COLO668 (cell line): Measurements from ENCODE around the gene NELL2.
"Not testable (repeated sequence)": the region's sequence is repeated elsewhere in the genome, so short reads cannot be mapped to it uniquely, and the experiment has no call there.

ENCODE experiments used
- DNase-seq: peaks from one replicate; lab custom pipeline; 2025; ENCODE audit not compliant: unreplicated experiment; lab: John Stamatoyannopoulos, UW

NELL2 gene

DNA sequence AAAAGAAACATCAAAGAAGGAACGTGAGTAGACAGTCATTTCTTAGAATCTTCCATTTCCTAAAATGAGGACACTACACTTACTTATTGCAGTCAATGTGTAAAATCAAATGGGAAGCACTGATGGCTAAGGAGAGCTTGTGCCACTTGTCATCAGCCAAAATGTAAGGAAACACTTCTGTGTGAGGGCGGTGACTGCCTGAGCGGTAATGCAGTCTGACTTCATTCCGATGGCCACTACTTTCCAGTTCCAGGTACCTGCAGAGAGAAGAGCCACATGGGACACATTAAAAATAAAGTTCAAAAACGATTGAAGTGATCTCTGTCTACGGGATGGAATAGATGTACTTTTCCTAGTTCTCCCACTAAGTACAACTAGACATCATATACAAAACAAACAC, 96.3 kb downstream of the NELL2 start:
- DNase-seq = no peak

DNA sequence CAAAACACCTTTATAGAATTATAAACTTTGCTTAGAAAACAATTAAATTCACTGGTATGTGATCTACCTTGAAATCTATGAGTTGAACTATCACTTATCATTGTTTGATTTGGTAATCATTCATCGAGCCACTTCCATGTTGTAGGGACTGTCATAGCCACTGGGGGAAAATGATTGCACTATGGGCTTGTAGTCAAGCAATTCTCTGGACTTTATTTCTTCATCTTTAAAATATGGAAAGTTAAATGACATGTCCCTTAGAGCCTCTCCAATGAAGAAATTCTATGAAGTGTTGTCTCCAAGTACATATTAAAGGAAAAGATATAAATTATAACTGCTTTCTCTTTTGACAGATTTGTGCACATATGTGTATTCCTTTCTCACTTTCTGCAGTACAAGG, 97.3 kb downstream of the NELL2 start:
- no peak for DNase-seq

DNA sequence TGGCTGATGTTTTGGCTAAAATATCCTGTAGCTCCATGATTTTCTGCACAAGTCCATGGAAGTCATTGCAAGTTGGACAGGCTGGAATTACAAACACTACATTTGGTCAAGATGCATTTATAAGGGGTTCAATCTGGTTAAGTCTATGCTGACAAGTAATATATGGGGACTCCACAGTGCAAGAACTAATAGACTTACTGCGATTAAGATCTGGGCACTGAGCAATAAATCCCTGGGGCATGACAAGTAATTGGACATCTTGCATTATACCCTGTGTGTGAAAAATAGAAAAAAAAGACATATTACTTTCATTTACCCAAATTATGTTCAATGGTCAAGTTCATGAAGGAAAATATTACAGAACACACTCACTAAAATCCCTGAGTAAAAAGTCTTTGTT, 99.1 kb downstream of the NELL2 start:
- DNase-seq = no peak

DNA sequence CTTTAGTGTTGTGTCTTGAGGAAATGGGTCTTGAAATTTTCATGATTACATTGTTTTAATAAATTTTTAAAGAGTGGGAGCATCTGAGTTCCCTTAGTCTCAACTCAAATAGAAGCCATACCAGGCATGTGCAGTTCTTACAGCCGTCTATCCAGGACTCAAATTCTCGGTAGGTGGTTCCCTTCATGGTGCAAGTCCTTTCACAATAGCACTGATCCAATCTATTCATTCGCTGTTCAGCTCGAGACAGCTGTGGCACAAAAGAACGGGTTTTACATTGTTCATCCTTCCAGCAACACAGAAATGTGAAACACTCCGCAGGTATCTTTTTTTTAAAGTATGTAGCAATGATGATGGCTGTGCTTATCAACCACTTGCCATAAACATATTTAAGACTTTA, 100.2 kb downstream of the NELL2 start:
- DNase-seq = no peak

DNA sequence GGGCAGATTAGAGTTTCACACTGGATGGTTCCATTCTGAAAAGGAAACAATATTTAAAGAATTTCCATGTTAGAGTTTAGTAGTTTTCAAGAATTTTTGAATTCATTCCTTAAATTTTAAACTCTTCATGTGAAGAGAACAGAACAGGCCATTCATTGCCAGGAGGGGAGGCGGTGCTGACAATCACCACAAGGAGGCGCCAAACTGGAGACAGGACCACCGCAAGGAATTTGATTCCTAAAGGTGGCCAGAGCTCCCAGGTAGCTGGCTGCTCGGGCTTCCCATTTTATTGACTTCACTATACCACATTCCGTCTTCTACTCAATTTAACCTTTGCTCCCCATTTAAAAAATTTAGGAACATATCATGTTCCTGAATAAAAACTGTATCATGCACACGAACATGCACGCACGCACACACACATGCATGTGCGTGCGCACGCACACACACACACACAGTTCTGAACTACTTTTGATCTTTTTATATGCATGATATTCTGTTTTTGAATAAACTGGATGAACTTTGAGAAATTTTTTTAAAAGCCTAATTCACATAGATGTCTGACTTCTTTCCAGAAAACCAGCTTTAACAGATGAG, 101.2 kb downstream of the NELL2 start:
- DNase-seq = peak; percentile 1

DNA sequence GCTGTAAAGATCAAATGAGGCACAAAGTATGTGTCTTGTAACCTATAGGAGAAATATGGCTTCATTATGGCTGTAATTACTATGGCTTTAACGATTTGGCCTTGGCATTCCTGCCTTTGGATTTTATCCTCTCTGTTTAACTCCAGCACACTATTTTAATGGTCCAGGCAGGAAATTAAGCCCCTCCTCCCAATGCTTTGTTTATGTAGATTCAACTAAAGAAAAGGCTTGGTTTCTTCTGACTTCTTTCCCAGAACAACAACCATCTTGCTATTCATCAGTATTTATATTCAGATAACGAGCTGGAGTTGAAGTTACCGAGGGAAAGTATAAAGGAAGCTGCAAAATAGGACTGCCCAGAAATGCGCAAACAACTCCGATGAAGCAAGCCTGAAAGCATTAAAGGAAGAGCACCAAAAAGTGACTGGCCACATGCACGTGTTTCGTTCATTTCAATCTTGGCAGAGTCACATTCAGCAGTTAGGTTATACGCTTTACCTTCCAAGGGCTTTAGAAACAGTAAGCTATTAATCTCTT, 104.6 kb downstream of the NELL2 start:
- DNase-seq = no peak

DNA sequence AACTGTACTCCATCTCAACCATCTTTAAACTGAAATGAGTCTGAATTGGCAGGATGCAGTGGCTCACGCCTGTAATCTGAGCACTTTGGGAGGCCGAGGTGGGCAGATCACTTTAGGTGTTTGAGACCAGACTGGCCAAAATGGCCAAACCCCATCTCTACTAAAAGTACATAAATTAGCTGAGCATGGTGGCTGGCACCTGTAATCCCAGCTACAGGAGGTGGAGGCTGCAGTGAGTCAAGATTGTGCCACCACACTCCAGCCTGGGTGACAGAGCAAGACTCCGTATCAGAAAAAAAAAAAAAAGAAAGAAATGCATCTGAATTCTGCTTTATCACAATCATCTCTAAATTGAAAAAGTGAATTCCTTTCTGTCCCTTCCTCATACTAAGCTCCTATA, 110.3 kb downstream of the NELL2 start:
- DNase-seq = no peak

DNA sequence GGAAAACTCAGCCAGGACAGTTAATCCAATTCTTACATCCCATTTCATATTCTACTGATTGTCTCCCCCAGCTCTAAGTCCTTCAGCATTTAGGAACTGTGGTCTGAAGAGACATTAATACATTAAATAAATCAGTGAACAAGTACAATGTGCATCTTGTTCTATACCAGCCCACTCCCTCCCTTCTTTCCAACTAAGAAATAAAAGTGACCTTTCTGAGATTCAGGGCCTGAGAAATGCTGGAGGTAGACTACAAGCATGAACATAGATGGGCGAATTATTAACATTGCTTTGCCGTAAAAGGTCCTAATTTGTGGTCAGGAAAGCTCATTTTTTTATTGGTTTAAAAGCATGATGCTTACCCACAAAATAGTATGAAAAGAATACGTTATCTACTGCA, 113.1 kb downstream of the NELL2 start:
- no peak for DNase-seq

DNA sequence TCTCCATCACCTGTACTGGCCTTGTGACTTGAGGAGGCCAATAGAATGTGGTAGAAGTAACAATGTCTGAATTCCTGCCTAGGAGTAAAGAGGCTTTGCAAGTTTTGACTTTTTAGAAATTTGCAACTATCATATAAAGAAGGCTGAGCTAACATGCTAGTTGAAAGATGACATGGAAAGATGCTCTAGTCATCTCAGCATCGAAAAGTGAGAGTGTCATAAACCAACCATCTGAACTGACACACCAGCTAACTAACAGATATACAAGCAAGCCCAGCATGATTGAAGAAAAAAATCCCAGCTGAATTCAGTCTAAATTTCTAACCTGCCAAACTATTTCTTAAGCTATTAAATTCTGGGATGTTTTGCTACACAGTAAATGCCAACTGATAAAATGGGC, 116.8 kb downstream of the NELL2 start:
- no peak for DNase-seq

DNA sequence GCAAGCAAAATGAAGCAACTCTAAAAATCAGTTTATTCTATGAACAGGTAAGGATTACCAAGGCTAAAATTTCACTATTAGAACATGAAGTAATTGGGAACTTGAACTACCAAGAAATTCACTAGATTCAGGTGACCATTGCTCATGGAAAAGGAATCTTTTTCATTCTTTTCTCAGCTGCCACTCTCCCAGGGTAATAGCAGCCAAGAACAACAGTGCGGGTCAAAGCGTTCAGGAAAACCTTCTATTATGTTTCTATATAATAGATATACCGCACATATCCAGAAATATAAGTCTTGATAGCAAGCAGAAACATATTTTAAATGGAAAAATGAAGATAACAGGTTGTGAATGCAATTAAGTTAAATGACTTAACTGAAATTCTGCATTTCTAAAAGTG, 125.6 kb downstream of the NELL2 start:
- DNase-seq = no peak

DNA sequence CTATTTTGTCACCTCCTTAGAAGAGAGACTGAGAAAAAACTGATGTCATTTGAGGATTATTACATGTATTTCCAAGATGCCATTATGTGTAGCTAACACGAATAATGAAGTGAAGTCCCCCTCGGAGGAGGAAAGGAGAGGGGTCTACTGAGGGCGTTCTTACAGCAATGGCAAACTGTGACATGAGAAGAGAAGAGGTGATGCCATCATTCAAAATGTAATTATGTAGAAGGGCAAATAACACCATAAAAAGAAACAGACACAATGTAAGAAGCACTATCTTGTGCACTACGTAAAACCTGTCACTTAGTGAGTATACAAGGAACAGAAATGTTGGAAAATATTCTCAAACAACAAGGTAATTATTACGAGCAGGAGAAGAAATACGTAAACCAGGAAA, 126.5 kb downstream of the NELL2 start:
- DNase-seq = no peak

DNA sequence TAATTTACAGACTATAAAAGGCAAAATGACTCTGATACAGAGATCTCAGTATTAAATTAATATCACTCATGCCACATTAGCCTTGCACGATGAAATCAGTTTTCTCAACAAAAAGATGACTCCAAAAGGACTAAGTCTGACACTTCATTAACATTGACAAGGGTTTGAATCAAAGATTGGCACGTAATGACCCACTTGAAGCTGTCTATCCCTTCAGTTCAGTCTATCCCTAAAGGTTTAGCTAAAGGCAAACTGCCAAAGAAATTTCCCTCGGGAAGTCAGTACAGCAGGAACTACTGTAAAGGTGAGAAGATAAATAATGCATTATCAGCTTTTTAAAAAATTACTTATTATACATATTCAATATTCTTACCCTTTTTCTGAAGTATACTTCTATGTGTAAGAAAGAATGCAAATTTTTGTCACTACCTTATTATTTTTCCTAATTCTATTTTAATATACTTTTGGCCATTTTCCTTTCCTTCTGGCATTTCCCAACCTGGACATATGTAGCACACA, 127.1 kb downstream of the NELL2 start:
- no peak for DNase-seq

DNA sequence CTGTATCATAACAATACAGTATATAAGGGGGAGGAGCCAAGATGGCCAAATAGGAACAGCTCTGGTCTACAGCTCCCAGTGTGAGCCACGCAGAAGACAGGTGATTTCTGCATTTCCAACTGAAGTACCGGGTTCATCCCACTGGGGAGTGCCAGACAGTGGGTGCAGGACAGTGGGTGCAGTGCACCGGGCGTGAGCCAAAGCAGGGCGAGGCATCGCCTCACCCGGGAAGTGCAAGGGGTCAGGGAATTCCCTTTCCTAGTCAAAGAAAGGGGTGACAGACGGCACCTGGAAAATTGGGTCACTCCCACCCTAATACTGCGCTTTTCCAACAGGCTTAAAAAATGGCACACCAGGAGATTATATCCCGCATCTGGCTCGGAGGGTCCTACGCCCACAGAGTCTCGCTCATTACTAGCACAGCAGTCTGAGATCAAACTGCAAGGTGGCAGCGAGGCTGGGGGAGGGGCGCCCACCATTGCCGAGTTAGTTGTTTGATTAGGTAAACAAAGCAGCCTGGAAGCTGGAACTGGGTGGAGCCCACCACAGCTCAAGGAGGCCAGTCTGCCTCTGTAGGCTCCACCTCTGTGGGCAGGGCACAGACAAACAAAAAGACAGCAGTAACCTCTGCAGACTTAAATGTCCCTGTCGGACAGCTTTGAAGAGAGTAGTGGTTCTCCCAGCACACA, 134.7 kb downstream of the NELL2 start:
- not testable (repeated sequence) for DNase-seq

DNA sequence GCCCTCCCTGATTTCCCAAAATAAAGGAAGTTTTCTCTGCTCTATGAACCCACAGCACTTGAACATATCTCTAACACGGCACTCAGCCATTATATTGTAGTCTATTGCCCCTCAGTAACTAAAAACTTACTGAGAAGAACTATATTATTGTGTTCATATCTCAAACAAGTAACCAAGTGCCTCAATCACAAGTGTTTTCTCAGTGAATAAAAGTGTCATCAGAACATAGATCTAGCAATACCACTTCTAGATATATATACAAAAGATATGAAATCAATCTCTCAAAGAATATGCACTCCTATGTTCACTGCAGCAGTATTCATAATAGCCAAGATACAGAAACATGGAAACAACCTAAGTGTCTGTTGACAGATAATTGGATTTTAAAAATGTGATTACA, 138.1 kb downstream of the NELL2 start:
- DNase-seq = no peak

DNA sequence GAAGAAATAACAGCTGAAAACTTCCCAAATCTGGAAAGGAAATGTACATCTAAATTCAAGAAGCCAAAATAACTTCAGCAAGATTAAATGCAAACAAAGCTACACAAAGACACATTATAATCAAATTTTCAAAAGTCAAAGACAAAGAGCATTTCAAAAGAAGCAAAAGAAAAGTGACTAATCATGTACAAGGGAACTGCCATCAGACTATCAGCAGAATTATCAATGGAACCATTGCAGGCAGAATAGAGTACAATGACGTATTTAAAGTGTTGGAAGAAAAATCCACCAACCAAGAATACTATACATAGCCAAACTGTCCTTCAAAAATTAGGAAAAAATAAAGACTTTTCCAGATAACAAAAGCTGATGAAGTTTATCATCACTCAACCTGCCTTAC, 147.5 kb downstream of the NELL2 start:
- DNase-seq = no peak

DNA sequence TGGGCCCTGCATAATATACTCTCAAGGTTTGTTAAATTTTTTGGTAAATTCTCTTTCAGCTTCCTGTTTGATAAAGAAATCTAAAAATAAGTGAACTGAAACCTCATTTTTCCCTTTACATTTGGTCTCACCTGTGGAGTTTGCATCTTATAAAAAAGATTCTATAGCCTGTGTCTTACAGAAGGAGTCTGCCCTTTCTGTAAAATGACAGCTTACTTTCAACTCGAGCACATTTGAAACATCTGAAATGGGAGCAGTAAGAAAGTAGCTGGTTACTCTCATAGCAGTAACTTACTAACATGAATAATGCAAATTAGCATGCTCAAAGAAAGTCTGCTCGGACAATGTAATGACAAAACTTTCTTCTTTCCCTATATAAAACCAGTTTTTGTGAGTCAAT, 155.8 kb downstream of the NELL2 start:
- DNase-seq = no peak

DNA sequence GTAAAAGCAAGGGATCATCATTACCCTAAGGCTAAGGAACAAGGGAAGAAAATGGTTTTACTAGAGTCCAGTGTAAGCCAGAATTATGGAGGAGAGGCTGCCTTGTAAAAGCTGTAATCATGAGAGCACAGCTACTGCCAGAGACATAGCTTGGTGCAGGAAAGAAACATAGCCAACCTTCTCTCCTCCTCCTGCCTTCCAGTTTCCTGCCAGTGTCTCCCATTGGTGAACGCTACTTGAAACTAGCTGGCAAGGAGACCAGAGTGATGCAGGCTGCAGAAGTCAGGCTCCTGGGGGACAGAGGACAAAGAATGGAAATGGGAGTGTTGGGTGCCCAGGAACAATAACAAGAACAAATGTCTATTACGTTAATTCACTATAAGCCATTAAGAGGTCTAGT, 158.5 kb downstream of the NELL2 start:
- no peak for DNase-seq

DNA sequence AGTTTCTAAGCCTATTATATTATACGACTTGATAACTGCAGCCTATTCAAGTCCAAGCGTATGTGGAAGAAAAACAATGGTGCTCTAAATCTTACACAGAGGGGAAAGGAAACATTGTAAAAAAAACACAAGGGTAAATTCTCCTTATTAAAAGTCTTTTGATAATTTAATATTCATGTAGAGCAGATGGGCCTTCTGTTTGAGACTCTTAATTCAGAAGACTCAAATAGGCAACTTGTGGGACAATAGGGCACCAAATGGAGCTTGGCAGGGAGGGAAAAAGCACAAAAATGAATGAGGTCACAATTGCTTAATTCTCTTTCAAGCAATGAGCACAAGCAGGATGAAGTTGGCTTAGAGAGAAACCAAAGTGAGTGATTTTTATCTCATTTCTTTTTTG, 159.4 kb downstream of the NELL2 start:
- DNase-seq = no peak

DNA sequence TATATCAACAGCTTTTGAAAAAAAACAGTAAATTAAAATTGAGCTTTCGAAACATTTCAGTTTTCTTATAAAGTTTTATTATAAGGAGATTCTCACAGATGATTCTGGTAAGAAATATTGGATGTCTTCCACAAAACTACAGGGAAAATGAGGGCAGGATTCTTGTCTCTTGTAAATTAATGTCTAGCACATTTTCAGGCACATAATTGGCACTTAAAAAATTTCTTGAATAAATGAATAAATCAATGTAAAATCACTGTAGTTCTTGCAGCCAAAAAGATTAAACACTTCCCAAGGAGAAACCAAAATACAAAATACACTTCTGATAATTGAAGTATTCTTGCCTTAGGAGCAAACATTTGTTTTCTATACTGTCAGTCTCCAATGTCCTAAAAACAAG, 164.4 kb downstream of the NELL2 start:
- DNase-seq = no peak

DNA sequence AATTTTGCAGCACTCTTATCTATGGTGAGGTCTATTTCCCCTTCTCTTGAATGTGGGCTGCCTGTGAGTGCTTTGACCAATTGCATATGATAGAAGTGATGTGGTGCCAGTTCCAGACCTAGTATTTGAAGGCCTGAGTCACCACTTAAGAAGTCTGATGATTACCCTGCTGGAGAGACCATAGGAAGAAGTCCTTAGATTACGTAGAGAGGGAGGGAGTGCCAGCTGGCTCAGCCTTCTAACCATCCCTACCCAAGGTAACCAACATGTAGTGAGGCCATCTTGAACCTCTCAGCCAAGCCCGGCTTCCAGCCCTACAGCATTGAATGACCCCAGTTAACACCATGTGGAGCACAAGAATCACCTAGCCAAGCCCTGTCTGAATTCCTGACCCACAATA, 166.9 kb downstream of the NELL2 start:
- DNase-seq = no peak

DNA sequence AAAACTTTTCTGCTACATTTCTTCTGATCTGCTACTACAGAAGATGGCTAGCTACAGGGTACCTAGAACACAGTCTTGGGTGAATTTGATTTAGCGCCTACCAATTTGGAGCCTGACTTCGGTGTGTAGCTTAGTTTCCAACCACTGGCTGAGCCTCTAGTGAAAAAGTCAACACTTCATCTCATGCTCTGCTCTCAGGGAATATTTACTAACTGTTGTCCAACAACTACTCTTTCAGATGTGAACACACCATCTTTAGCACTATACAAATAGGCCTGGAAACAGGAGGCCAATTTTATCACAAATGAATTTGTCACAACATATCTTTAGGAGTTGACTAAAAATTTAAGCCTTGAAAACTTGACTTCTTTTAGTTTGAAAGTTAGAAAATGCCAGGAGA, 167.9 kb downstream of the NELL2 start:
- no peak for DNase-seq

DNA sequence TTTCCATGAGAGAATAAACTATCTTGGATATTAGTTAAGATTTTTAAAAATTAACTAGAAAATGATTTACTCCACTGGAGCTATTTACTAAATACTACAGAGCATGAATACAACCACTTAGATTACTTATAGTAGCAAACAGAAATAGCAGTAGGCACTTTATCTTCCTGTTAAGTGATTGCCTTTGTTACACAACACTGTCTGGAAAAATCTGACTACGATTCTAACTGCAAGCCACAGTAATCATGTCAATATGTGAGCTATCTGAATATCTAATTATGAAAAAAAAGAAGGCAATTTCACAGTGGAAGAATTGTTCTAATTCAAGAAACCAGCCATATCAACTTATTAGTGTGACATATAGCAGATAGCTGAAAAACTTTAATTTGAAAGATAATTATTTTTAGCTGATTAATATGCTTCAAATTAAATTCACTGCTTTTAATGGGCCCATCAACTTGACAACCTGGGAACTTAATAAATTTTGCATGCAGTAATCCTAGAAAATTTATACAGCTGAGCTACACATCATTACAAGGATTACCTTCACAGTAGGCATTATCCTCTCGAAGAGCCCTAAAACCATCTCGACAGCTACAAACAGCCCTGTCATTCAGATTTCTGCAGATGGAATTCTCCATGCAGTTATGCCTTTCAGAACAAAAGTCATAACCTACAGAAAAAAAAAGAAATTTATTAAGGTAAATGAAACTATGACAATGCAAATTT, 172.8 kb downstream of the NELL2 start:
- DNase-seq = no peak
